HG02763 (cell line): ENCODE data around the gene AHSG.
A peak's percentile ranks its signal among the peaks of the same experiment; 100 is the strongest.
"Not testable (repeated sequence)": the region's sequence is repeated elsewhere in the genome, so short reads cannot be mapped to it uniquely, and the experiment has no call there.

Experiments
- ATAC-seq: cut with Tn5 transposase; IDR thresholded peaks from one replicate; pipeline ENCODE4 v1.9.1; 2021; ENCODE audit warnings: mild to moderate bottlenecking, moderate library complexity; ENCODE audit not compliant: unreplicated experiment

Gene AHSG

DNA sequence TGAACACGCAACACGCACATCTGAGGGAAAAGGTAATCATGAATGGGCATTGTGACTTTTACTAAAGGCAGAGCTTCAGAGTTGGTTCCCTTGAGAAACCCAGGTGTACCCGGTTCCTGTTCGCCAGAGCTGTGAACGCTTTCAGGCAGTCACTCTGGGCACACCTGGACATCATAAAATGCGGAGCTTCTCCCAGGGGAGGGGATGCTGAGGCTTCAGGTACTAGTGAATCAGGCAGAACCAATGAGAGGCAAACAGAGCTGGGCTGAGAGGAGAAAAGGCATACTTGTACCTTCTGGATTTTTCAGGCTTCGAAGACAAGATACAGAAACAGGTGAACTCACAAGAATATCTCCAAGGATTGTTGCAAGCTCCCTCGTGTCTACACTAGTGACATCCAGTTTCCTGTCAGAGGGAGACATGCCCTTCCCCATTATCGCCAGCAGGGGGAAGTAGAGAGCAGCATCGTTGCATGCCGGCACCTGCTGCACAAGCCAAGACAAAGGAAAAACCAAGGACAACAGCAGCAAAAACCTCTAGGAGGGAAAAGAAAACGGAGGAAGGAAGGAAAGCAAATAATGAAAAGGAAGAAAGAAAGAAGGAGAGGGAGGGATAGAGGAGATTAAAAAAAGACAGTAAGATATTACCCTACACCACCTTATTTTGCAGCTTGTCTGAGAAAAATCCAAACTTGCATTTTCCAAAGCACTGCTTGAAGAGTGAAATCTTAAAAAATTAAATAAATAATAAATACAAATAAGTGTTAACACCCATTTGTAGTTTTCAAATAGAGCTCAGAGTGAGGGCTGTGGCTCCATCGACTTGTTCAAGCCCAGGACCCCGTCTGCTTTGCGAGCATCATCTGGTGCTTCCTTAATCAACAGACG, 2.0 kb downstream of the AHSG start:
- peak; percentile 53 for ATAC-seq

DNA sequence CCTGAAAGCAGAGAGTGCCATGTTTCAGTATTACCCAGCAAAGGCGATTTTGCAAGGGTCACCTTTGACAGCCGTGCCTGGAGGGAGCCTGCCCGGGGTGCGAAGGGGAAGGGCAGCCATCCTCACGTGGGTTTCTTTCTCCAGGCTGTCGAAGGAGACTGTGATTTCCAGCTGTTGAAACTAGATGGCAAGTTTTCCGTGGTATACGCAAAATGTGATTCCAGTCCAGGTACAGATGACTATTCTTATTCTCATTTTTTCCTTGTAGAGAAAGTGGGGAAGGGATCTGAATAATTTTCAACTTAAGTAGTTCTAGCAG, 3.4 kb downstream of the AHSG start:
- no peak for ATAC-seq

DNA sequence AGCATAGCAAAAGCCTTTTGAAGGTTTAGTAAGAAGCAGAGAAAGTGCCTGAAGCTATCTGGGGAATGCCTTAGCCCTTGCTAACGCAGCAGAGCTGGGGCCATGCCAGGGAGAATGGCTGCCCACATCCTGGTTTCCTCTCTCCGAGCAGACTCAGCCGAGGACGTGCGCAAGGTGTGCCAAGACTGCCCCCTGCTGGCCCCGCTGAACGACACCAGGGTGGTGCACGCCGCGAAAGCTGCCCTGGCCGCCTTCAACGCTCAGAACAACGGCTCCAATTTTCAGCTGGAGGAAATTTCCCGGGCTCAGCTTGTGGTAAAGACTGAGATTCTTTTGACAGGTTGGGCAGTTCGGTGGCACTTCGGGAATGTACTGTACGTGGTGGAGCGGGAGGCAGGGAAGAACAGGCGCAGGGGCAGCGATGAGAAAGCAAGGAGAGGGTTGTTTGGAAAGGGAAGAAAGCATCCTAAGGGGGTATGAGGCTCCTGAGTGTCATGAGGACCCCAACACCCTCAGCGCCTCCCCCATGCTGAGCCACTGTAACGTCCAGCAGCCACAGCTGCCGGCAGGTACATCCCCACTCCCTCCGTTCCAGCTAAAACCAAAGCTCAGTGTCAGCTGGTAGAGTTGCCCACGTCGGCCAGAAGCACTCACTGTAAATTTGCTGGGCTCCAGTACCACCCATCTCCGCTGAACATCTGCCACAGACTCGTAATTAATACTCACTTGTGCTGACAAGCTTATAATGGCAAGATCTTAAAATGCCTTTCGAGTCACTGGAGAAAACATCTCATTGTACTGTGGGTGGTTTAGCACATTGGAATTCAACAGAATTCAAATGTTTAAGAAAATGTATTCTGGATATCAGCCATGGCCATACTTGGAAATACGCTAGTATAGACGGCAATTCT, 4.4 kb downstream of the AHSG start:
- peak; percentile 83 for ATAC-seq

DNA sequence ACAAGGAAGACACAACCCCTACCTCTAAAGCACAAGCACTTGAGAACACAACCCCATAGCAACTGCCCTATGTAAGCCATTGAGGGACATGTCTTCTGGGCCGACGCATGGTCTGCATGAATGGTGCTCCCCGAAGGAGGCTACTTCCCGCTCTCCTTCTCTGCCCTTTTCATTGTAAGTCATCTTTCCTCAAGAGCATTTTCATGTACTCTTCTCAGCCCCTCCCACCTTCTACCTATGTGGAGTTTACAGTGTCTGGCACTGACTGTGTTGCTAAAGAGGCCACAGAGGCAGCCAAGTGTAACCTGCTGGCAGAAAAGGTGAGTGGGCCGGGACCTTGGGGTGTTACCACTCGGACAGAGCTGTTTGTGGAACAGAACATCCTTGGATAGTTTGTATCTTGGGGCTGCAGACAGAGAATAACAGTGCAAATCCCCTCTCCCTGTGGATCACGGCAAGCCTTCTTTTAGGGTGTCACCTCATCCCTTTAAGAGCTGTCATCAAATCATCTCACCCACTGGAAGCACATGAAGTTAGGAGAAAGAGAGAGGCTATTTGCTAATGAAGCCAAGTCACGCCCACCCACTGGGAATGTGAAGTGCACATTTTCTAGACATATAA, 5.6 kb downstream of the AHSG start:
- ATAC-seq: no peak

DNA sequence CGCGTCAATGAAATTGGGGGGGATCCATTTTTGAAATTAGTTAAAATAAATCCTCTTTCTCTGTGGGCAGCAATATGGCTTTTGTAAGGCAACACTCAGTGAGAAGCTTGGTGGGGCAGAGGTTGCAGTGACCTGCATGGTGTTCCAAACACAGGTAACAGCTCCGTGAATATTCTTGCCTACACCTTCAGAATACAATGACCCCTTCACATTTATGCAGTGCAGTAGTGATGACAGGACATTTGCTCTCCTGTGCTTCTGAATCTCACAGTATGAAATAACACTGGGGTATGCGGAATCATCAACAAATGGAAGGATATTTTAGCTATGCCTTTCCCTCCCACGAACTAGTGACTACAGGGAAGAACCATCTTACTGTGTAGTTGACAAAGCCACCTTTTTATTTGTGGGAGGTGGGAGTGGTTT, 6.9 kb downstream of the AHSG start:
- no peak for ATAC-seq

DNA sequence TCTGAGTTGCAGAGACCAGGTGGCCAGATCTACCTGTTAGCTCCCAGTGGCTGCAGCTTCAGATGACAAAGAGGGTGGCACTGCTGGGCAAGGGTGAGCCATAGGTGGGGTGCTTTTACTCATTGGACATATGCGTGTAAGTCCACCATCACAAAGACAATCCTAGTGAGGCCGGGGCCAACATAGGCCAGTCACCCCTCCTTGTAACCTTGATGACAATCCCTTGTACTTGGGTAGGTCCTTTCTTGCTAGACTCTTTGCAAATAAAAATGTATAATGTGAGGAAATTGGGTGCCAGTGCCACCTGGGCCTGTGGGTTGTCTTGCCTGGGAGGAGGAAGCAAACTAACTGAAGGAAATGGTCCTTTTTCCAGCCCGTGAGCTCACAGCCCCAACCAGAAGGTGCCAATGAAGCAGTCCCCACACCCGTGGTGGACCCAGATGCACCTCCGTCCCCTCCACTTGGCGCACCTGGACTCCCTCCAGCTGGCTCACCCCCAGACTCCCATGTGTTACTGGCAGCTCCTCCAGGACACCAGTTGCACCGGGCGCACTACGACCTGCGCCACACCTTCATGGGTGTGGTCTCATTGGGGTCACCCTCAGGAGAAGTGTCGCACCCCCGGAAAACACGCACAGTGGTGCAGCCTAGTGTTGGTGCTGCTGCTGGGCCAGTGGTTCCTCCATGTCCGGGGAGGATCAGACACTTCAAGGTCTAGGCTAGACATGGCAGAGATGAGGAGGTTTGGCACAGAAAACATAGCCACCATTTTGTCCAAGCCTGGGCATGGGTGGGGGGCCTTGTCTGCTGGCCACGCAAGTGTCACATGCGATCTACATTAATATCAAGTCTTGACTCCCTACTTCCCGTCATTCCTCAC, 7.6 kb downstream of the AHSG start:
- no peak for ATAC-seq

DNA sequence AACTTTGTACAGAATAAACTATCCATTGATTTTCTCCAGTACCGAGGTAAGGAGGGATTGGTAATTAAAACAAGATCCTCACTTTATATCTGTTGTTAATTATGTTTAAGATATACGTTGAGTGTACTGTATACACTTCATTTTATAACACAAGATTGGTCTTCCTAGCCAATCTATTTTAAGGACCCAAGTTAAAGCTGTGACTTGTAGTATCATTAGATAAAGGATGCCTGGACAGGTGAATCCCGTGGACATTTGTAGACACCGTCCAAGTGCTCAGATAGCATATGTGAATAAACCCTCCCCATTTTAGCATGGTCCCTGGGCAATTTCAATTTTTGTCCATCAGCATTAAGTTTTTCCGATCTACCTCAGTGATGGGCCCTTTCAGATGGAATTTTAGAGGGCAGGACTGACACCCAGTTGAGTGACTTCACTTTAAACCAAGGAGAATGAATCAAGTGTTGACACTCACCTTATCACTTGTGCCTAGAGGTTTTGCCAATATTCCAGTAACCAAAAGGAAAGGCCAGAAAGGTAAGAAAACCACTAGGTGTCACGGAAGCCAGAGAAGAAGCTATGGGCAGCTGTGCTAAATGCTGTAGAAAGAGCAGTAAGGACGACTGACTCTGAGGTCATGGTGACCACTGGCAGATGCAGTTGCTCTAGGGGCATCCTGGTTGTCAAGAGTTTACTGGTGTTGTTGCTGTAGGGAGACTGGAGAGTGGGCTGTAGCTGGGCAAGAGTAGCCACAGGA, 9.2 kb downstream of the AHSG start:
- ATAC-seq: no peak

DNA sequence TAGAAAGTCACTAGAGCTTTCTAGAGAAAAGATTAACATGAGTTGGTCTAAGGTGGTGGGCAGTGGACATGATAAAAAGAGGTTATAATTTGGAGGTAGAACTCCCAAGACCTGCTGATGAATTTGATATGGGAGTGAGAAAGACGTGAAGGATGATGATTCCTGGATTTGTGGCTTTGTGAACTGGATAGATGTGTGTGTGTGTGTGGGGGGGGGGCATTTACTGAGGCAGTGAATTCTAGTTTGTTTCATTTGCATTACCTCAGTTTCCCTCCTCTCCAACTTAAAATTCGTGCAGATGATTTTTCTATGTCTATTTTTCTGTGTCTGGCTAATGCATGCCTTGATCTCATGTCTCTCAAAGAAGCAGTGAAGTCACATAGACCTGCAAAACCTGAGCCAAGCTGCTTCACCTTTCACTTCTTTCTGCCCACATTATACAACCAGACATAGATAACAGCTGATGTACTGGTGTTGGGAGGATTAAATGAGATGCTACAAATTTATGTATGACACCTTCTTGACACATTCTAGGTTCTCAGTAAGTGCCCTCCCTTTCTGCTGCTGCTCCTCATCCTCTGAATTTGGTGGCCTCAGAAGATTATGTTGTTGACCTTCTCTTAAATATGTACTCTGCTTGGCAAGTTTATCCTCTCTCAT, 9.9 kb downstream of the AHSG start:
- ATAC-seq: no peak

DNA sequence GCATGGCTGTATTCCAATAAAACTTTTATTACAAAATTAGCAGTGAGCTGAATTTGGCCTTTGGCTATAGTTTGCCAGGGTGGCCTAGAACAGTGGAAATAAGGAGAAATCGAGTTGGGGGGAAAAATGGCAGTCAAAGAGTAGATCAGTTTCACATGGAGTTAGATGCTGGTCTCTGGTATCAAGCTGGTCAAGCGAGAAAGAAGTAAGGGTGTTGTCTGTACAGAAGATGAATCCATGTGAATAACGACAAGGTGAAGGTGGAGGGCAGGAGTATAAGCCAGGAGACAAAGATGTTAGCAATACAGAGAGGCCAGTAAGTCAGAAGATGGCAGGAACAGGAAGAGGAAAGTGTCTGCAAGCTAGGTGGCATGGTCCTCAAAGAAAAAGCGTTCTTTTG, 11.7 kb downstream of the AHSG start:
- ATAC-seq: no peak

DNA sequence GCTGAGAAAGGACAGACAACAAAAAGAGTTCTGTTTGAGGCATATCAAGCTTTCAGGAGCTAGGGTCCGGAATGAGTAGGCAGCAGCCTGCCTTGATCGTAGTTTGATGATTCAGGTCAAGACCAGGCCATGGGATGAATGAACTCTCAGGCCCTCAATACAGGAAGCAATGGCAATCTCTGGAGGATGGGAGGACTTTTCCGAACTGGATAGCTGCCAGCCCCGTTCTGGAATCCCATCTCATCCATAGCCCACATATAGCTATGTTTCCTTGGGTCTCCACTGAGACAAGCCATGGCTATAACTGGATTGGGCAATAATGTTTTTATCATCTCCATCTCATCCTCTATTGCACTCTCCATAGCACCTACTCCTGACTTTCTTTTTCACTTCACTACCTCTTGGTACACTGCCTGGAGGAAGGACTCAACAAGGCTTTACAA, 12.8 kb downstream of the AHSG start:
- ATAC-seq: no peak

DNA sequence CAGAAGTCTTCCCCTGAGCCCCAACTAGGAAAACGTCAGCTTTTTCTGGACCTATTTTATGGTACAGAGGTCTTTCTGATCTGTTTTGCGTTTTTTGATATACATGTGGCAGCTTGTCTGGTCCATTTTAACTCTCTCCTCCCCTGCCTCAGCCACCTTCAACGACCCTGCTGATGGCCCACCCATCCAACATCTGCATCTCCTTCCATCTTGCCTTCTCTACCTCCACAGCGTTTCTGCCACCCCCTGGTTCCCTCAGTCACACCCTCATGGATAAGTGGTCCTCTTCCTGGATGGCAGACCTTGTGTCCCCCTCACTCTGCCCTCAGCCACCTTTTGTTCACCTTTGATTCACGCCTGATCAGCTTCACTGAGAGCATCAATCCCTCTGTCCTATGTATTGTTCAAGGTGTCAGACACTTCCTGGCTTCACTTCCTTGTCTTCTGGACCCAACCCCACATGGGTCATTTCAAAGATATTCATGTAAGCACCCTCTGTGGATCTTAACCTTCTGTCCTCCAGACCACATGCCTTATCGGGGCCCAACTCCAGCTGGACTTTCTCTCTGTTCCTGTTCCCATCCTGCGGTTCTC, 13.5 kb downstream of the AHSG start:
- no peak for ATAC-seq

DNA sequence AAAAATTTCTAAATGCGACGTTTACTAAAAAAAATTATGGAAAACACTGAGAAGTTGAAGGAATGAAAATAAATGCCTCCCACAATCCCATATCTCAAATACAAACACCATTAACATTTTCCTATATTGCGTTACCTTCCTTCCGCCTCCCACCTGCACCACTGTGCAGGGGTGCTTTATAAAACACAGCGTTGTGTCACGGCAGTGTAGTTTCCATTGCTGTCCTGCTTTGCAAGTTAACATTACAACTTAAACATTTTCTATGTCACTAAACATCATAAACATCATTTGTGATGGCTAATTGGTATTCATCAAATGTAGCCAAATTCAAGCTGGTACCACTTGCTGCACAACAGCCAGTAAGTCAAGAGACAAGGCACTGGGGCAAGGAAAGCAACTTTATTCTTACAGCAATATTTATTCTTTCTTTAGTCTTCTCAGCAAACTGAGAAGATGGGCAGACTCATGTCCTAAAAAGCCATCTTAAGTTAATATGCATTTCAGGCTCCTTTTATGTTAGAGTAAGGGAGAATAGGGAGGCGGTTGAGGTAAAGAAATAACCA, 15.1 kb downstream of the AHSG start:
- ATAC-seq: no peak

DNA sequence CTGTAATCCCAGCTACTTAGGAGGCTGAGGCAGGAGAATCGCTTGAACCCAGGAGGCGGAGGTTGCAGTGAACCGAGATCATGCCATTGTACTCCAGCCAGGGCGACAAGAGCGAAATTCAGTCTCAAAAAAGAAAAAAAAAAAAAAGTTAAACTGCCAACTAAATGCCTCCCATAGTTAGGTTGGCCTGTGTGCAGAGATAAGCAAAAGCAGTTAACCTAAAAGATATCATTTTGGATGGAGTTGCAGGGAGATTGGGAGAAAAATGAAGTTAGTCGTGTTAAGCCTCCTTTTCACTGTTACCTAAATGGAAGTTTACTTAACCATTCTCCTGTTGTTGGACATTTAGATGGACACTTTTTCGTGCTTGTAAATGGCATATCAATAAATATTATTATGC, 15.9 kb downstream of the AHSG start:
- no peak for ATAC-seq

DNA sequence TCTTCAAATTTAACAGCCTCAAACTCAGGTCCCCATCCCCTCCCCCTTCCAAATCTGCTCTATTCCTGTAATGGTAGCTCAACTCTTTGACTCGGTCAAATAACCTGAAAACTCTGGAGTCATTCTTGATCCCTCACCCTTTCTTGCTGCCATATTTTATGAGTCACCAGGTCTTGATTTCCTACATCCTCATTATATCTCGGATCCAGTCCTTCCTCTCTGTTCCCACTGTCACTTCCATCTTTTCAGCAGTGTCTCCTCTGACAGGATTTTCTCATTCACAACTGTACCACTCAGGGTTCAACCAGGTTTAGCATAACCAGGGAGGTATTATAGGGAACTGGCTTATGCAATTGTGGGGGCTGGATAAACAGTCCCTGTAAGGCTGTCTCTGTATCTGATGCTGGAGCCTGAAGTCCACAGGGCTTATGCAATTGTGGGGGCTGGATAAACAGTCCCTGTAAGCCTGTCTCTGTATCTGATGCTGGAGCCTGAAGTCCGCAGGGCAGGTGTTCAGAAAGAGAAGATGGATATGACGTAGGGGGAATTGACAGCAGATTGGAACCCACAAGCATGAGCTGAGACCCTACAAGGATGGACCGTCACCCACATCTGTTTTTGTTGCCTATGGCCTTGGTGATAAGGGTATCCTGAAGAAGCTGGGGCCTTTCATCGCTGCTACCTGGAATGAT, 18.2 kb downstream of the AHSG start:
- ATAC-seq: no peak

DNA sequence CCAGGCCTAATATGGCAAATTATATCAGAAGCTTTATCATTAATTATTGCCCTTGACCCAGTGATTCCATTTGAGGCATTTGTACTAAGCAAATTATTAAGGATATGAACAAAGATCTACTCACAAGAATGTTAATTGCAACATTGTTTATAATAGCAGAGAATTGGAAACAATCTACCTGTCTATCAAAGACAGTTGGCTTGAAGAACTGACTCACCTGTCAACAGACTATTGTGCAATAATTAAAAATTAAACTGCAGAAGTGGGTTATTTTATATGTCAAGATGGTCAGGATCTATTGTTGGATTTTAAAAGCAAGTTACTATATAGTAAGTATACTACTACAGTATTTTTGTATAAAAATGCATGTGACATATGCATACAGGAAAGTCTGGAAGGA, 20.6 kb downstream of the AHSG start:
- no peak for ATAC-seq

DNA sequence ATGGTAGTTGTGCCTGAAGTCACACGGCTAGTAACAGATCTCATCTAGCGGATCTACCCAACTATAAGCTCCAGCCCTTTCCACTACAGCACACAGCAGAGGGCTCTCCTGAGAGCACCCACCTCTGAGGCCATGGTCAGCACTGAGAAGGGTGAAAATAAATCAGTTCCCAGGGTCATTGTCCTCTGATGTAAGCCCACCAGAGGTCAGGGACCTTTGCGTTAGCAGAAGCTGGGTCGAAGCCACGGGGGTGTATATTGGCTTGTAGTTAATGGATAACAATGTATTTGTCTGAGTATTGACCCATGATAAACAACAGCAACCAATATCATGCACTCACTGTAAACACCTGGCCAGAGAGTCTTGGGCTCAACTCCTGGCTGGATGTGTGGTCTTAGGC, 21.3 kb downstream of the AHSG start:
- not testable (repeated sequence) for ATAC-seq

DNA sequence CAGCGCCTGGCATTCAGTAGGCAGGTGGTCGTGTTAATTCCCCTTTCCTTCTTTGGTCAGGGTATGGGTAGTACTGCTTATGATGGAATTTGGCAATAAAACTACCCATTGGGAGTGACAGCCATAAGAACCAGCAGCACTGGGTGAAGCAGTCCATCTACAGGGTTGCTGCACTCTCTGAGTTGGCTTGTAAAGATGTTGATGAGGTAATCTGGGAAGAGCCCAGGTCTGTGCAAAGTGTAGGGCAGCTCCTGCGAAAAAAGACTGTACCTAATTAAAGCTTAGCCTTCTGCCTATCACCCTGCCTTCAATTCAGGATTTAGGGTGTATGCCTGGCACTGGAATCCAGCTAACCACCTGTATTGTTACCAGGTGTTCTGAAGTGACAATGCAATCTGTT, 22.7 kb downstream of the AHSG start:
- ATAC-seq: no peak

DNA sequence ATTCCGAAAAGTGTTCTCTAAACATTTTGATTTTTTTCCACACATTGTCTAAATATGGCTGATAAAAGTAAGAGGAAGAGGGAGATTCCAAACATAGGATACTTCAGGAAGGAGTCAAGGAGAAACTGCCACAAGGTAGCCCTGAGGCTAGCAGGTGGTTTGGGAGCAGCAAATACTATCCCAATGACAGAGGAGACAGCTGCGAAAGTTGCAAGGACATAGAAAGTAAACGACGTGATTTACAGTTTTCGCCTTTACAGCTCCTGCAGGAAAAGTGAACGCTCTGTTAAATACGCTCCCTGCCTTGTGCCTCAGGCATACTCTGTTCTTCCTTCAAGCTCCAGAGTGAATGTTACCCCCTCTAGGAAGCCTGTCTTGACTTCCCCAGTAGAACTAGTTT, 23.7 kb downstream of the AHSG start:
- ATAC-seq: no peak
